Uterus (tissue), 2 donors: Measurements from ENCODE around the gene SDK2.

Experiments used
- CTCF ChIP-seq, 4 experiments: fragments of 200-600 bp in 2 of 4; fragments of 450-650 bp in 2 of 4; sonication (generic) in 2 of 4; IDR thresholded peaks; one replicate each; pipeline ENCODE4 v1.5.1; 2016 to 2019; ENCODE audit warnings: antibody characterized with exemption in 4 of 4, mild to moderate bottlenecking in 2 of 4, moderate library complexity in 1 of 4
- POLR2A ChIP-seq, 2 donors: fragments of 450-650 bp; IDR thresholded peaks; one replicate each; pipeline ENCODE4 v1.6.1; 2016; ENCODE audit warnings: antibody characterized with exemption in 2 of 2, mild to moderate bottlenecking in 1 of 2, moderate library complexity in 1 of 2

GRCh38 chr17:73522696-73523095 lies 121.5 kb downstream of the SDK2 start:
- TF ChIP-seq CTCF (IDR thresholded peaks at IDR 0.05) (no peak), POLR2A (IDR thresholded peaks at IDR 0.05) (no peak)
